ENCODE measurements around the gene DLK2.
"Not testable (repeated sequence)": the region's sequence is repeated elsewhere in the genome, so short reads cannot be mapped to it uniquely, and the experiment has no call there.

DLK2 gene

GRCh38 chr6:43481591-43482236, 26.4 kb upstream of the DLK2 start:
- no peak for DNase-seq

- no peak for DNase-seq
Observed at GRCh38 chr6:43481075-43481474, 25.7 kb upstream of the DLK2 start.

- DNase-seq = no peak
Observed at GRCh38 chr6:43478008-43478372, 22.6 kb upstream of the DLK2 start.

- DNase-seq = peak; percentile 25 to 95 (median 84)
Observed at GRCh38 chr6:43477235-43478007, 22.1 kb upstream of the DLK2 start, which contains the start of gene TJAP1. TSS of gene TJAP1 (plus strand) at chr6:43477570. CDS start at chr6:43499002, 21,432 bp downstream.

GRCh38 chr6:43476746-43477145, 21.4 kb upstream of the DLK2 start:
- DNase-seq = no peak

- DNase-seq = no peak
Observed at GRCh38 chr6:43475516-43475915, 20.2 kb upstream of the DLK2 start.

- no peak for DNase-seq
Observed at GRCh38 chr6:43472515-43472914, 17.2 kb upstream of the DLK2 start.

- no peak for DNase-seq
Observed at GRCh38 chr6:43471399-43471798, 16.1 kb upstream of the DLK2 start.

- DNase-seq = no peak
Observed at GRCh38 chr6:43469947-43470346, 14.6 kb upstream of the DLK2 start.

- no peak for DNase-seq
Observed at GRCh38 chr6:43468748-43469681, 13.7 kb upstream of the DLK2 start.

- DNase-seq = no peak
Observed at GRCh38 chr6:43468240-43468639, 12.9 kb upstream of the DLK2 start.

- DNase-seq = no peak
Observed at GRCh38 chr6:43467752-43468151, 12.4 kb upstream of the DLK2 start.

GRCh38 chr6:43467265-43467664, 11.9 kb upstream of the DLK2 start:
- DNase-seq = not testable (repeated sequence)

- no peak for DNase-seq
Observed at GRCh38 chr6:43465948-43466347, 10.6 kb upstream of the DLK2 start.

- no peak for DNase-seq
Observed at GRCh38 chr6:43464337-43464736, 9.0 kb upstream of the DLK2 start.

- no peak for DNase-seq
Observed at GRCh38 chr6:43461936-43462335, 6.6 kb upstream of the DLK2 start.

GRCh38 chr6:43460032-43460431, 4.7 kb upstream of the DLK2 start:
- DNase-seq = no peak

GRCh38 chr6:43459535-43459934, 4.2 kb upstream of the DLK2 start:
- DNase-seq = no peak

GRCh38 chr6:43458154-43458553, 2.8 kb upstream of the DLK2 start:
- not testable (repeated sequence) for DNase-seq

- DNase-seq = no peak
Observed at GRCh38 chr6:43457643-43458042, 2.3 kb upstream of the DLK2 start.

GRCh38 chr6:43454696-43455530, 435 bp downstream of the DLK2 start:
- peak in 37 of 51 donors; percentile 16 to 91 (median 65) for DNase-seq

All from hypothalamus (tissue), 51 donors.